GM12864 (cell line): ENCODE measurements around the gene TNFSF13B.

ENCODE experiments used
- DNase-seq: peaks from one replicate; pipeline ENCODE4 v3.0.0-alpha.2; 2011; ENCODE audit warnings: low read depth
- H3K4me3 ChIP-seq: 2 replicates; pipeline ENCODE4 v1.5.1; 2011; ENCODE audit warnings: mild to moderate bottlenecking, low read depth, low read length, control low read depth
- CTCF ChIP-seq: IDR thresholded peaks from 2 replicates; pipeline ENCODE4 v1.5.1; 2011; ENCODE audit warnings: low read depth, mild to moderate bottlenecking, moderate library complexity, low read length, control low read depth, inconsistent platforms; ENCODE audit errors: missing control alignments

TNFSF13B gene

DNA sequence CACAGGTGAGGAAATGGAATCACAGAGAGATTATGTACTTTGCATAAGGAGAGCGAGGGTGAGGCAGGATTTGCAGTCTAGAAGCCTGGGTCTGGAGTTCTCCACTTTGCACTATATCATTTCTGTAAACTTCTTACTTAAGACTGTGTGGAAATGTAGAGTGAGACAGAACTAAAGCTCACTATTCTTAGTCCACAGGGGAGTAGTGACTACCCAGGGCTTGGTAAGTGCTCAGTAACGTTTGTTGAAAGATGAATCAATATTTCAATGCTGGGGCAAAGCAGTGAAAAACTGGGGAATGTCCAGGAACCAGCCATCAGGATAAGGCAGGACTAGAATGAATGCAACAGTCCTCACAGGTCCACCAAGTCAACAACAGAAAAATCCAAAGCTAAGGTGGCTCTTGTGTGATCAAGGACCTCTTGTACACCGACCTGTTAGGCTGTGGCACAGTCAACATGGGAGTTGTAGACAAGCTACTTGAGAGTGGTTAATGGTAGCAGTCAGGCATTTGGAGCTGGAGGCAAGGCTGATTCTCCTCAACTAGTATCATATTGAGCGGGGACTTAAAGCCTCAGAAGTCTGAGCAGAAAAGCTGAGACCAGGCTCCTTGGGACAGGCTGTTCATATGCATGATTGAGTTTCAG is 929 bp upstream of the TNFSF13B start:
- TF ChIP-seq CTCF: no peak
- no peak for DNase-seq
- H3K4me3 ChIP-seq: no peak overlapping the region

DNA sequence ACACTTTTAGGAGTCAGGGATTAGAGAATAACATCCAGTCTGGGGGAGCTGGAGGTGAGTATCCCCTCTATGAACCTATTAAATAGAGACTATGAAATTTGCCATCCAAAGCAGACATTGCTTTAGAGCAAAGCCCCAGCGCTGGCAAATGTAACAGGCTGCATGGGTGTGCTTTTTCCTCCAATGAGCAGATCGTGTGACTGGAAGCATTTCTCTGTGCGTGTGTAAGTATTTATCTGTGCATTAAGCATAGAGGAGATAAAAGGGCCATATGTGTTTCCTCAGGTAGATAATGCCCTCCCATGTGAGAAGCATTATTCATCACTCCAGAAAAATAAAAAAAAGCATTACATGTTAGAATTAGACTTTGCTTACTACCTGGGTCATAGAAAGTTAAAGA is 924 bp downstream of the TNFSF13B start:
- DNase-seq: no peak
- TF ChIP-seq CTCF: no peak
- H3K4me3 ChIP-seq: peak overlapping the region; percentile 60

DNA sequence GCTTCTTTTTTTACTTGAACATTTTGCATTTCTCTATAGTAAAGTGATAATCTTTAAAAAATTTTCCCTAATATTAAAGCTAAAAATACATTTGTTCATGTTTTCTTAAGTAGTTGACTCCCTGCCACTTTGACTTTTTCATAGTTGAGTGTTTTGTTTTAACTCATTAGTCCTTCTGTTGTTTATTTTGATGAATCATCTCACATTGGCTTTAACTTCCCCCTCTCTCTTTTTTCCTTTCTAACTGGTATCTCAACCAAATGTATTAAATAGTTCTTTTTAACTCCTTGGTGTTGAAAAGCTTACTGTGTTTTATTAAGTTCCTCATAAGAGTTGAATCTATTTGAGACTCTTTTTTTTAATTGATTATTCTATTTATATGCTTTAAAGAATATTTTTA is 2.8 kb downstream of the TNFSF13B start:
- TF ChIP-seq CTCF: no peak
- H3K4me3 ChIP-seq: no peak overlapping the region
- no peak for DNase-seq

GRCh38 chr13:108273429-108274118 is 4.1 kb downstream of the TNFSF13B start:
- no peak for DNase-seq
- no peak overlapping the region for H3K4me3 ChIP-seq
- no peak for TF ChIP-seq CTCF

GRCh38 chr13:108274718-108275117 is 5.2 kb downstream of the TNFSF13B start:
- TF ChIP-seq CTCF: no peak
- DNase-seq: no peak

GRCh38 chr13:108276060-108276459 is 6.5 kb downstream of the TNFSF13B start:
- no peak for DNase-seq
- H3K4me3 ChIP-seq: no peak overlapping the region
- TF ChIP-seq CTCF: no peak

More at GRCh38 chr13:108274718-108275117, 5.2 kb downstream of the TNFSF13B start:
- H3K4me3 ChIP-seq: no peak overlapping the region

DNA sequence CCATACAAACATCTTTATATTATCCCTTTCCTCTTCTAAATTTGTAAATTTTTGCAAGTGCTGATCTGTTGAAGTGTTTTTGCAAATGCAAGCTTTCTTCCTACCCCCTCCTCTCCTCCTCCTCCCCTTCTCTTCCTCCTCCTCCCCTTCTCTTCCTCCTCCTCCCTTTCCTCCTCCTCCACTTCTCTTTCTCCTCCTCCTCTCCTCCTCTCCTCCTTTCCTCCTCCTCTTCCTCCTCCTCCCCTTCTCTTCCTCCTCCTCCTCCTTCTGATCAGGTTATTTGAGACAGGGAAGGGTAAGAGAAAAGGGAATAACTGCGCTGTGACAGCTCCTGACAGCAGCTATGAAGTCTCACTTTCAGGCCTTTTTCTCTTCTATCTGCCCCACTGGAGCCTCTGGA is 8.9 kb downstream of the TNFSF13B start:
- no peak for TF ChIP-seq CTCF
- DNase-seq: no peak
- no peak overlapping the region for H3K4me3 ChIP-seq
